HS-27A (cell line): ENCODE data around the gene ABCF2.

ENCODE experiments used
- DNase-seq: peaks from one replicate; pipeline ENCODE4 v3.0.0-alpha.2; 2012; ENCODE audit warnings: low read depth, missing footprints

The ABCF2 gene

GRCh38 chr7:151242159-151243044, 15.4 kb upstream of the ABCF2 start:
- DNase-seq, result no peak

GRCh38 chr7:151241755-151242096, 14.7 kb upstream of the ABCF2 start:
- DNase-seq, result no peak

- no peak for DNase-seq
Measured at GRCh38 chr7:151240942-151241754, 14.1 kb upstream of the ABCF2 start.

GRCh38 chr7:151240536-151240935, 13.5 kb upstream of the ABCF2 start:
- no peak for DNase-seq

GRCh38 chr7:151239837-151240459, 12.9 kb upstream of the ABCF2 start:
- DNase-seq, result no peak

- no peak for DNase-seq
Measured at GRCh38 chr7:151238924-151239836, 12.2 kb upstream of the ABCF2 start.

GRCh38 chr7:151238190-151238810, 11.3 kb upstream of the ABCF2 start:
- DNase-seq, result no peak

- no peak for DNase-seq
Measured at GRCh38 chr7:151237244-151238189, 10.5 kb upstream of the ABCF2 start.

GRCh38 chr7:151236406-151236805, 9.4 kb upstream of the ABCF2 start:
- DNase-seq, result no peak

GRCh38 chr7:151235091-151235787, 8.2 kb upstream of the ABCF2 start:
- DNase-seq, result no peak

- no peak for DNase-seq
Measured at GRCh38 chr7:151233804-151234203, 6.8 kb upstream of the ABCF2 start.

GRCh38 chr7:151232917-151233701, 6.1 kb upstream of the ABCF2 start:
- no peak for DNase-seq

GRCh38 chr7:151232091-151232916, 5.3 kb upstream of the ABCF2 start, which contains the start of gene CHPF2:
Gene CHPF2, plus strand, starts transcription at chr7:151232483. Its CDS starts 1,529 bp downstream, at chr7:151234012.
- DNase-seq, result no peak

GRCh38 chr7:151231080-151231479, 4.1 kb upstream of the ABCF2 start:
- no peak for DNase-seq

- DNase-seq, result no peak
Measured at GRCh38 chr7:151229249-151229648, 2.2 kb upstream of the ABCF2 start.

- DNase-seq, result no peak
Measured at GRCh38 chr7:151228024-151228866, 1.2 kb upstream of the ABCF2 start.

- no peak for DNase-seq
Measured at GRCh38 chr7:151226560-151226874, 488 bp downstream of the ABCF2 start.
